ENCODE data around the gene PTPRK.

- TF ChIP-seq, protein P1, sequence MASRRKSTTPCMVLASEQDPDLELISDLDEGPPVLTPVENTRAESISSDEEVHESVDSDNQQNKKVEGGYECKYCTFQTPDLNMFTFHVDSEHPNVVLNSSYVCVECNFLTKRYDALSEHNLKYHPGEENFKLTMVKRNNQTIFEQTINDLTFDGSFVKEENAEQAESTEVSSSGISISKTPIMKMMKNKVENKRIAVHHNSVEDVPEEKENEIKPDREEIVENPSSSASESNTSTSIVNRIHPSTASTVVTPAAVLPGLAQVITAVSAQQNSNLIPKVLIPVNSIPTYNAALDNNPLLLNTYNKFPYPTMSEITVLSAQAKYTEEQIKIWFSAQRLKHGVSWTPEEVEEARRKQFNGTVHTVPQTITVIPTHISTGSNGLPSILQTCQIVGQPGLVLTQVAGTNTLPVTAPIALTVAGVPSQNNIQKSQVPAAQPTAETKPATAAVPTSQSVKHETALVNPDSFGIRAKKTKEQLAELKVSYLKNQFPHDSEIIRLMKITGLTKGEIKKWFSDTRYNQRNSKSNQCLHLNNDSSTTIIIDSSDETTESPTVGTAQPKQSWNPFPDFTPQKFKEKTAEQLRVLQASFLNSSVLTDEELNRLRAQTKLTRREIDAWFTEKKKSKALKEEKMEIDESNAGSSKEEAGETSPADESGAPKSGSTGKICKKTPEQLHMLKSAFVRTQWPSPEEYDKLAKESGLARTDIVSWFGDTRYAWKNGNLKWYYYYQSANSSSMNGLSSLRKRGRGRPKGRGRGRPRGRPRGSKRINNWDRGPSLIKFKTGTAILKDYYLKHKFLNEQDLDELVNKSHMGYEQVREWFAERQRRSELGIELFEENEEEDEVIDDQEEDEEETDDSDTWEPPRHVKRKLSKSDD (conservative IDR thresholded peaks at IDR 0.05; ENCODE audit: low read length), result no peak
- no peak for TF ChIP-seq TAF1 (IDR thresholded peaks at IDR 0.05; ENCODE audit: control insufficient read depth, extremely low read depth, insufficient read depth, low read length, severe bottlenecking)
Observed at GRCh38 chr6:128124713-128125112, 395.7 kb downstream of the PTPRK start.

Measured in K562 (cell line).